ENCODE measurements around the gene FBN3. TPM values are rescaled to one million over a fixed set of nuclear protein-coding genes. Genes with fewer than 3 reads are reported as not detected.

FBN3 gene
- total RNA-seq, 4 donors from 2014 or later = under 0.01 TPM; not detected in 3

GRCh38 chr19:8096071-8096470 lies 53.3 kb downstream of the FBN3 start:
- H3K27ac ChIP-seq (replicated peaks in 1 of 4) = no peak overlapping the region
- no peak overlapping the region for H3K4me3 ChIP-seq
- no peak for DNase-seq (ENCODE audit: extremely low spot score)
- intact Hi-C loops (cut with DNase I) = no loop called here
- H3K27me3 ChIP-seq = peaks cover 0 to 14% (median 0%) of the 10 kb centered on the region in 4 donors
- TF ChIP-seq CTCF (IDR thresholded peaks at IDR 0.05) (no peak), EP300 (IDR thresholded peaks at IDR 0.05) (no peak), POLR2A (IDR thresholded peaks at IDR 0.05; ENCODE audit: low read depth) (no peak), POLR2AphosphoS5 (IDR thresholded peaks at IDR 0.05) (no peak)
- 93% methylated on average over 3 of the region's 3 CpGs for WGBS
- H3K36me3 ChIP-seq = no peaks in the 10 kb centered on the region
- H3K4me1 ChIP-seq = no peaks in the 10 kb centered on the region
- H3K9me3 ChIP-seq = peaks cover 7 to 49% (median 36%) of the 10 kb centered on the region in 4 donors

- Histone ChIP-seq H3K36me3 (no peaks in the 10 kb centered on the region), H3K4me1 (no peaks in the 10 kb centered on the region), H3K4me3 (no peak overlapping the region), H3K9me3 (peaks cover 7 to 49% (median 36%) of the 10 kb centered on the region in 4 donors), H3K27me3 (peaks cover 0 to 14% (median 0%) of the 10 kb centered on the region in 4 donors), H3K27ac (replicated peaks in 1 of 4) (no peak overlapping the region)
- TF ChIP-seq CTCF (IDR thresholded peaks at IDR 0.05) (no peak), POLR2A (IDR thresholded peaks at IDR 0.05; ENCODE audit: low read depth) (no peak), EP300 (IDR thresholded peaks at IDR 0.05) (no peak), POLR2AphosphoS5 (IDR thresholded peaks at IDR 0.05) (no peak)
- WGBS = 81% methylated on average over 2 of the region's 2 CpGs
- intact Hi-C loops (cut with DNase I) = no loop called here
- DNase-seq (ENCODE audit: extremely low spot score) = no peak
Measured at GRCh38 chr19:8095354-8095886, 54.0 kb downstream of the FBN3 start.

- Histone ChIP-seq H3K27ac (replicated peaks in 1 of 4) (no peak overlapping the region), H3K4me1 (no peaks in the 10 kb centered on the region), H3K4me3 (no peak overlapping the region), H3K27me3 (peaks cover 0 to 14% (median 0%) of the 10 kb centered on the region in 4 donors), H3K9me3 (peaks cover 7 to 56% (median 36%) of the 10 kb centered on the region in 4 donors), H3K36me3 (no peaks in the 10 kb centered on the region)
- 88% methylated on average over 6 of the region's 6 CpGs for WGBS
- no peak for DNase-seq (ENCODE audit: extremely low spot score)
- intact Hi-C loops (cut with DNase I) = no loop called here
- TF ChIP-seq EP300 (IDR thresholded peaks at IDR 0.05) (no peak), POLR2AphosphoS5 (IDR thresholded peaks at IDR 0.05) (no peak), POLR2A (IDR thresholded peaks at IDR 0.05; ENCODE audit: low read depth) (no peak), CTCF (IDR thresholded peaks at IDR 0.05) (no peak)
Measured at GRCh38 chr19:8094336-8094735, 55.1 kb downstream of the FBN3 start.

GRCh38 chr19:8093740-8094139 lies 55.7 kb downstream of the FBN3 start:
- TF ChIP-seq POLR2A (IDR thresholded peaks at IDR 0.05; ENCODE audit: low read depth) = no peak
- TF ChIP-seq POLR2AphosphoS5 (IDR thresholded peaks at IDR 0.05) = no peak
- no peak for TF ChIP-seq CTCF (IDR thresholded peaks at IDR 0.05)
- no peak overlapping the region for H3K27ac ChIP-seq (replicated peaks in 1 of 4)
- intact Hi-C loops (cut with DNase I) = no loop called here
- 95% methylated on average over 2 of the region's 2 CpGs for WGBS
- H3K4me1 ChIP-seq = no peaks in the 10 kb centered on the region
- no peak overlapping the region for H3K4me3 ChIP-seq
- DNase-seq (ENCODE audit: extremely low spot score) = no peak
- H3K27me3 ChIP-seq = peaks cover 0 to 14% (median 0%) of the 10 kb centered on the region in 4 donors
- peaks cover 7 to 56% (median 36%) of the 10 kb centered on the region in 4 donors for H3K9me3 ChIP-seq
- no peaks in the 10 kb centered on the region for H3K36me3 ChIP-seq

GRCh38 chr19:8090950-8091349 lies 58.4 kb downstream of the FBN3 start:
- intact Hi-C loops (cut with DNase I) = no loop called here
- Histone ChIP-seq H3K9me3 (peaks cover 7 to 35% (median 22%) of the 10 kb centered on the region in 4 donors), H3K27me3 (peaks cover 0 to 16% (median 0%) of the 10 kb centered on the region in 4 donors), H3K4me1 (no peaks in the 10 kb centered on the region), H3K36me3 (no peaks in the 10 kb centered on the region), H3K27ac (replicated peaks in 1 of 4) (no peak overlapping the region), H3K4me3 (no peak overlapping the region)
- WGBS = 80% methylated on average over 2 of the region's 2 CpGs
- DNase-seq (ENCODE audit: extremely low spot score) = no peak
- TF ChIP-seq CTCF (IDR thresholded peaks at IDR 0.05) = no peak
- TF ChIP-seq POLR2AphosphoS5 (IDR thresholded peaks at IDR 0.05) = no peak
- TF ChIP-seq EP300 (IDR thresholded peaks at IDR 0.05) = no peak
- TF ChIP-seq POLR2A (IDR thresholded peaks at IDR 0.05; ENCODE audit: low read depth) = no peak
